HG02759 (cell line): ENCODE data around the gene MOSMO.

Experiments used
- ATAC-seq: cut with Tn5 transposase; IDR thresholded peaks from one replicate; pipeline ENCODE4 v1.9.1; 2021; ENCODE audit warnings: mild to moderate bottlenecking, moderate library complexity; ENCODE audit not compliant: unreplicated experiment

The MOSMO gene

GRCh38 chr16:22132801-22133200 lies 124.9 kb downstream of the MOSMO start:
- no peak for ATAC-seq
